ENCODE data around the gene RPS6KA3.

- TF ChIP-seq MEF2A (IDR thresholded peaks at IDR 0.05; ENCODE audit: control insufficient read depth, low read depth, low read length) (no peak), ZBTB34 (CRISPR knock-in tag; IDR thresholded peaks at IDR 0.05) (no peak), NBN (IDR thresholded peaks at IDR 0.05; ENCODE audit: low read depth) (no peak), THRA (IDR thresholded peaks at IDR 0.05) (no peak), ZNF12 (CRISPR knock-in tag; IDR thresholded peaks at IDR 0.05) (no peak), ZNF274 (IDR thresholded peaks at IDR 0.05; ENCODE audit: borderline replicate concordance, low read depth, low read length) (no peak), ZBTB26 (CRISPR knock-in tag; IDR thresholded peaks at IDR 0.05) (no peak), KAT7 (CRISPR knock-in tag; IDR thresholded peaks at IDR 0.05; ENCODE audit: borderline replicate concordance) (no peak), CTCF (IDR thresholded peaks at IDR 0.05 in 2 of 3, conservative IDR thresholded peaks at IDR 0.05 in 1 of 3; ENCODE audit: insufficient read depth in 2 of 3, low read depth in 1 of 3, low read length in 3 of 3) (no peak), TFAP4 (CRISPR knock-in tag; IDR thresholded peaks at IDR 0.05; ENCODE audit: borderline replicate concordance) (no peak), FOS (IDR thresholded peaks at IDR 0.05; ENCODE audit: extremely low read depth, insufficient read length) (no peak)
Observed at GRCh38 chrX:20143111-20143510, 123.6 kb downstream of the RPS6KA3 start.
